Hematopoietic multipotent progenitor cell treated with erythropoietin and hydrocortisone succinate and interleukin-3 and kit ligand, for 17 days (in vitro differentiated cells): ENCODE results near the gene TMEM164.
A peak's percentile ranks its signal among the peaks of the same experiment; 100 is the strongest.

Experiments used
- DNase-seq: peaks from one replicate; pipeline ENCODE4 v3.0.0-alpha.2; 2015; ENCODE audit warnings: low spot score

Gene TMEM164

GRCh38 chrX:110210417-110211139, 207.7 kb downstream of the TMEM164 start:
- DNase-seq = no peak

DNA sequence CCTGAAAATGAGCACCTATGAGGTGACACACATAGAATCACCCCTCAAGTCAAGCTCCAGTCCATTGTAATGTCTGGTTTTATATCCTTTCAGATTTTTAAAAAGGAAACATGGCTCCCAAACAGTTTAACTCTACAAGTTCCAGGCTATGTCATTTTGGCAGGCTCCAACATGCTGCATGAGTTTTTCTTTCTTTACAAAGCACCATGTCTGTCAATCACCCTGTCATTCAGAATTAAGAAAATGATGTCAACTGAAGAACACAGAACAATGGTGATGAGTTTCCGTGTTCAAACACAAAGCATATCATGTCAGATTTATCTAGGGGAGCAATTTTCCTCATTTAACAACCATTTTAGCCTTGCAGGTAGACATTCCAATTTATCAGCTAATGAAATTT, 208.4 kb downstream of the TMEM164 start:
- no peak for DNase-seq

DNA sequence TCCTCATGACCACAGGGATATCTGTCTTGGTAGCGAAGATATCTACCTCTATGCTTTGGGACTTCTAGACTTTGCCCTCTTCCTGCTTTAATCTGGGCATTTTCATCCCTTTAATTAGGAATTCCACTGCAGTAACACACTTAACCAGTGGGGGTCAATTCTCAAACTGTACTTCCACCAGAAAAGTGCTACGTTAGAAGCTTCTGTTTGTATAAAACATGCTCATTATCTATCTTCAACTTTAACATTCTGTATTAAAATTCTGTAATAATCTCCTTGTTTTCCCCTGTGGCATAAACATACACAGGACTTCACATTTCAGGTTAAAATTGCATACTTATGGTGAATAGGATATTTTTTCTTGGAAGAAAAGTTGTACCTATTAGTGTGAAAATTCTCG, 209.4 kb downstream of the TMEM164 start:
- no peak for DNase-seq

GRCh38 chrX:110213183-110213582, 210.3 kb downstream of the TMEM164 start:
- no peak for DNase-seq

- DNase-seq = no peak
Measured at GRCh38 chrX:110214684-110215083, 211.8 kb downstream of the TMEM164 start.

- DNase-seq = no peak
Measured at GRCh38 chrX:110215411-110215810, 212.5 kb downstream of the TMEM164 start.

- DNase-seq = no peak
Measured at GRCh38 chrX:110216027-110216426, 213.1 kb downstream of the TMEM164 start.

- no peak for DNase-seq
Measured at GRCh38 chrX:110218591-110218990, 215.7 kb downstream of the TMEM164 start.

GRCh38 chrX:110219920-110220319, 217.0 kb downstream of the TMEM164 start:
- DNase-seq = peak; percentile 48

- DNase-seq = no peak
Measured at GRCh38 chrX:110222497-110223257, 219.8 kb downstream of the TMEM164 start.

GRCh38 chrX:110224926-110225617, 222.2 kb downstream of the TMEM164 start:
- DNase-seq = no peak

DNA sequence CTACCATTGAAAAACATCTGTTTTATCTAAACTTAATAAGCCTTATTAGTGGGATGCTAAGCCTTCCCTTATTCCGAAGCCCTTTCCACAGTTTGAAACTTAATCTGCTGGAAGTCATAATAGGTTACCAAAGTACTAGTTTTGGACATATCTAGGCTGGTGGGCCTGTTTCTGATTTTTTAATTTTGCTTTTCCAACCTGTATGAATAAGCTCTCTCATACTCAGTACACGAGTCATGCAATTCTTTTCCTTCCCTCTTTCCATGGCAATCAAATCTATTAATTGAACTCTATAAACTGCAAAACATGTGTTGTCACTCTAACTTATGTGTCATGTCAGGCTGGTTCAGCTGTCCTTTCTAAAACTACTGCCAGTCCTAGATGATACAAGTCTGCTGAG, 224.0 kb downstream of the TMEM164 start:
- DNase-seq = no peak
